BJ (cell line): ENCODE data around the gene HPN. TPM values are rescaled to one million over a fixed set of nuclear protein-coding genes. Genes with fewer than 3 reads are reported as not detected.
"Not testable (repeated sequence)": the region's sequence is repeated elsewhere in the genome, so short reads cannot be mapped to it uniquely, and the experiment has no call there.

Experiments used
- CTCF ChIA-PET: fragments of 350-600 bp; formaldehyde crosslinking; extraction: SDS; loops from one replicate; lab custom pipeline; 2021; ENCODE audit warnings: antibody characterized with exemption, inconsistent platforms; lab: Yijun Ruan, JAX
- POLR2A ChIA-PET: fragments of 300-600 bp; sonication (Branson Sonifier 250); formaldehyde crosslinking; extraction: SDS; loops from one replicate; lab custom pipeline; 2021; ENCODE audit warnings: antibody characterized with exemption; lab: Charles Lee
- DNase-seq: peaks from one replicate; pipeline ENCODE4 v3.0.0-alpha.2; 2011; ENCODE audit warnings: low read depth
- H3K27me3 ChIP-seq: 2 replicates; pipeline ENCODE4 v1.6.0; 2011; ENCODE audit warnings: low read length; ENCODE audit not compliant: control insufficient read depth, insufficient read depth
- H3K36me3 ChIP-seq: 2 replicates; pipeline ENCODE4 v1.5.1; 2011; ENCODE audit warnings: low read length; ENCODE audit not compliant: control insufficient read depth, insufficient read depth
- H3K4me3 ChIP-seq: 2 replicates; pipeline ENCODE4 v1.5.1; 2011; ENCODE audit warnings: low read depth, mild to moderate bottlenecking, control low read depth, low read length
- polyA plus RNA-seq: library from polyadenylated mRNA; depleted of rRNA; stranded (reverse); fragments of >200 nt; gene quantifications from 2 replicates; pipeline ENCODE4 v1.2.3, GENCODE V29; 2011
- TF ChIP-seq, protein P1 (sequence below): IDR thresholded peaks from 2 replicates; pipeline ENCODE4 v1.5.1; 2011; ENCODE audit warnings: low read depth, mild to moderate bottlenecking, control low read depth, inconsistent platforms, low read length, moderate library complexity; ENCODE audit not compliant: insufficient read depth

Gene HPN
- polyA plus RNA-seq, 1 experiment = not detected

DNA sequence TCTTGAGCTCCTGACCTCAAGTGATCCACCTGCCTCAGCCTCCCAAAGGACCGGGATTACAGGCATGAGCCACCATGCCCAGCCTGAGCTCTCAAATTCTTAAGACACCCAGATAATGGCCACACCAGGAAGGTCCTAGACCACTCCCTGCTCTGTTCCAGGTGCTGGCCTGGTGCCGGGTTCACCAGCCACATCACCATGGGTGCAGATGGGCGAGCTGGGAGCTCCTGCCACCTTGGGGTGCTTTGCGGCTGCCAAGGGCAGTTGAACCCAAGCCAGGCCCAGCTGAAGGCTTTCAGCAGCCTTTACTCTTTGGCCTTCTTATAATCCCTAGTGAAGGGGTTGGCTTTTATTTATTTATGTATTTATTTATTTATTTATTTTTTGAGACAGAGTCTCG is 4.9 kb downstream of the HPN start:
- Histone ChIP-seq H3K27me3 (peaks cover 2% of the 10 kb centered on the region; the same call in 1 of the 2 replicates), H3K36me3 (no peaks in the 10 kb centered on the region), H3K4me3 (no peak overlapping the region)
- TF ChIP-seq, protein P1, sequence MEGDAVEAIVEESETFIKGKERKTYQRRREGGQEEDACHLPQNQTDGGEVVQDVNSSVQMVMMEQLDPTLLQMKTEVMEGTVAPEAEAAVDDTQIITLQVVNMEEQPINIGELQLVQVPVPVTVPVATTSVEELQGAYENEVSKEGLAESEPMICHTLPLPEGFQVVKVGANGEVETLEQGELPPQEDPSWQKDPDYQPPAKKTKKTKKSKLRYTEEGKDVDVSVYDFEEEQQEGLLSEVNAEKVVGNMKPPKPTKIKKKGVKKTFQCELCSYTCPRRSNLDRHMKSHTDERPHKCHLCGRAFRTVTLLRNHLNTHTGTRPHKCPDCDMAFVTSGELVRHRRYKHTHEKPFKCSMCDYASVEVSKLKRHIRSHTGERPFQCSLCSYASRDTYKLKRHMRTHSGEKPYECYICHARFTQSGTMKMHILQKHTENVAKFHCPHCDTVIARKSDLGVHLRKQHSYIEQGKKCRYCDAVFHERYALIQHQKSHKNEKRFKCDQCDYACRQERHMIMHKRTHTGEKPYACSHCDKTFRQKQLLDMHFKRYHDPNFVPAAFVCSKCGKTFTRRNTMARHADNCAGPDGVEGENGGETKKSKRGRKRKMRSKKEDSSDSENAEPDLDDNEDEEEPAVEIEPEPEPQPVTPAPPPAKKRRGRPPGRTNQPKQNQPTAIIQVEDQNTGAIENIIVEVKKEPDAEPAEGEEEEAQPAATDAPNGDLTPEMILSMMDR = no peak
- CTCF ChIA-PET = interaction anchor here (0.7 to 5.6 kb wide), 7 partner anchors 8 to 227 kb away, joined by 3 to 36 read pairs (median 6); no protein-coding TSS in a partner anchor
- DNase-seq = no peak
- POLR2A ChIA-PET = no interaction called here

DNA sequence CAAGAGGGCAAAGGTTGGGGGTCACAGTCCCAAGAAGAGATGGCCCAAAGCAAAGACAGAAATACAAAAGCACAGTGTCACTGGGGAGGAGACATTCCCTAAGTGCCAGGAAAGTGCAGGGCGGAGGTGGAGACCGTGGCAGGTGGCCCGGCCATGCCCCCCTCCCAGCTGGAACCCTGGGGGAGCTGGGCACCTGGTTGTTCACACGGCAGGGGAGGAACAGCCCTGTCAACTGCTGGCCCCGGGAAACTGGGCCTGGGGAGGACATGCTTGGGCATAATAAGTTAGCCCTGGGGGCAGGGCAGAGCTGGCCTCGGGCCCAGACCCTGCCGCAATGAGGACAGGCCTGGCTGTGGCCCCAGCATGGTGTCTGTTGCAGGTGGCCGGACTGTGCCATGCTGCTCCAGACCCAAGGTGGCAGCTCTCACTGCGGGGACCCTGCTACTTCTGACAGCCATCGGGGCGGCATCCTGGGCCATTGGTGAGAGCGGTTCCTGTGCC is 7.4 kb downstream of the HPN start:
- DNase-seq = no peak
- ChIA-PET CTCF (interaction anchor here (1.2 to 5.6 kb wide), 3 partner anchors 11 to 87 kb away, joined by 3 to 24 read pairs (median 6); partner anchors contain the start of gene LGI4), POLR2A (no interaction called here)
- H3K36me3 ChIP-seq = no peaks in the 10 kb centered on the region
- no peak overlapping the region for H3K4me3 ChIP-seq
- H3K27me3 ChIP-seq = no peaks in the 10 kb centered on the region
- TF ChIP-seq, protein P1 = no peak

DNA sequence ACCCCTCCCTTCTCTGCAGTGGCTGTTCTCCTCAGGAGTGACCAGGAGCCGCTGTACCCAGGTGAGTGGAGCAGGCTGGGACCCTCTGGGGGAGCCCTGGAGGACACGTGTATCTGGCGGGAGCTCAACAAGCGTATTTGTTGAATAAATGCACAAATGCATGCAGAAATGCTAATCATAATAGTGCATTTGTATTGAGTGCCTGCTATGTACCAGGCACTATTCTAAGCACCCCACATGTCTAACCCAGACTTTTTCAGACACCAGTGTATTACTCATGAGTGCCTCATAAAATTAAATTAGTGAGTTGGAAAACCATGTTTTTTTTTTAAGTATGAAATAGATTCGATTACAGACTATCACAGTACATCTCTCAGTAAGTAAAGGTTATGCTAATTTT is 7.9 kb downstream of the HPN start:
- TF ChIP-seq, protein P1 = no peak
- no peak for DNase-seq
- Histone ChIP-seq H3K4me3 (no peak overlapping the region), H3K27me3 (no peaks in the 10 kb centered on the region), H3K36me3 (no peaks in the 10 kb centered on the region)
- ChIA-PET CTCF (interaction anchor here (5.6 kb wide), 1 partner anchor 18 kb away, joined by 24 read pairs; no protein-coding TSS in a partner anchor), POLR2A (no interaction called here)

DNA sequence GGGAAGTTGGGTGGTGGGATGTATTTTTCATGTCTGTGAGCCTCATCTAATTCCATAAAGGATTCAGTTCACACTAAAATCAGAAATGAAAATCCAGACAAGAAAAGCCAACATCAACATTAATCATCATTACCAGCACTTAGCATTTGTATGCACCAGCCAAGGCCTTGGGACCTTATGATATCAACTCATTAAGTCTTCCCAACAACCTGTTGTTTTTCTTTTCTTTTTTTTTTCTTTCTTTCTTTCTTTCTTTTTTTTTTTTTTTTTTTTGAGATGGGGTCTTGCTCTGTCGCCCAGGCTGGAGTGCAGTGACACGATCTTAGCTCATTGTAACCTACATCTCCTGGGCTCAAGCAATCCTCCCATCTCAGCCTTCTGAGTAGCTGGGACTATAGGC is 9.1 kb downstream of the HPN start:
- CTCF ChIA-PET = interaction anchor here (1.2 to 5.6 kb wide), 2 partner anchors 17 to 40 kb away, joined by 5 to 24 read pairs; no protein-coding TSS in a partner anchor

DNA sequence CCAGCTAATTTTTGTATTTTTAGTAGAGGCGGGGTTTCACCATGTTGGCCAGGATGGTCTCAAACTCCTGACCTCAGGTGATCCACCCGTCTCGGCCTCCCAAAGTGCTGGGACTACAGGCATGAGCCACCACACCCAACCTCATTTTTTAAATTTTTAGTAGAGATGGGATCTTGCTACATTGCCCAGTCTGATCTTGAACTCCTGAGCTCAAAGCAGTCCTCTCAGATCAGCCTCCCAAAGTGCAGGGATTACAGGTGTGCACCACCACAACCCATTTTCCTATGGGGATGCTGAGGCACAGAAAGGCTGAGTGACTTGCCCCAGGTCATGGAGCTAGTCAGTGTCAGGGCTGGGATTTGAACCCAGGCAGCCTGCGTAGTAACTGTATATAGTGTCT is 9.7 kb downstream of the HPN start:
- H3K27me3 ChIP-seq, POLR2A ChIA-PET, DNase-seq, H3K4me3 ChIP-seq, H3K36me3 ChIP-seq, CTCF ChIA-PET: not testable (repeated sequence)

More for the DNA sequence above, 9.1 kb downstream of the HPN start:
- H3K4me3 ChIP-seq, H3K36me3 ChIP-seq, POLR2A ChIA-PET, H3K27me3 ChIP-seq, DNase-seq: not testable (repeated sequence)

DNA sequence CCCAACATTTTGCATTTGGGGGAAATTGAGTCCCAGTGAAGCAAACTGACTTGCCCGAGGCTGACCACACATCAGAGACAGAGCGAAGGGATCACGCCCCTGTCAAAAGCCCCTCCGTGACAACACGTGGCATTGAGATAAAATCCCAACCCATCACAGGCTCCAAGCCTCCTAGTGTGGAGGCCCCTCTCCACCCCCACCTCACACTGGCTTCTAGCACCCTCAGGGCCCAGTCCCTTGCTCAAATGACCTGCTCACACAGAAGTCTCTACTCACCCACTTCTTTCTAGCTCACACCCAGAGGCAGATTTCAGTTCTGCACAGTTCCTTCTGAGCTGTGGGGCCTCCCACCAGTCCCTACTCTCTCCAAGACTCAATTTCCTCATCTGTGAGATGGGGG is 10.3 kb downstream of the HPN start:
- CTCF ChIA-PET = no interaction called here
- POLR2A ChIA-PET = no interaction called here
- Histone ChIP-seq H3K36me3 (no peaks in the 10 kb centered on the region), H3K27me3 (peaks cover 8% of the 10 kb centered on the region), H3K4me3 (no peak overlapping the region)
- DNase-seq = no peak
- TF ChIP-seq, protein P1 = no peak
